ENCODE measurements around the gene CLVS2.

DNA sequence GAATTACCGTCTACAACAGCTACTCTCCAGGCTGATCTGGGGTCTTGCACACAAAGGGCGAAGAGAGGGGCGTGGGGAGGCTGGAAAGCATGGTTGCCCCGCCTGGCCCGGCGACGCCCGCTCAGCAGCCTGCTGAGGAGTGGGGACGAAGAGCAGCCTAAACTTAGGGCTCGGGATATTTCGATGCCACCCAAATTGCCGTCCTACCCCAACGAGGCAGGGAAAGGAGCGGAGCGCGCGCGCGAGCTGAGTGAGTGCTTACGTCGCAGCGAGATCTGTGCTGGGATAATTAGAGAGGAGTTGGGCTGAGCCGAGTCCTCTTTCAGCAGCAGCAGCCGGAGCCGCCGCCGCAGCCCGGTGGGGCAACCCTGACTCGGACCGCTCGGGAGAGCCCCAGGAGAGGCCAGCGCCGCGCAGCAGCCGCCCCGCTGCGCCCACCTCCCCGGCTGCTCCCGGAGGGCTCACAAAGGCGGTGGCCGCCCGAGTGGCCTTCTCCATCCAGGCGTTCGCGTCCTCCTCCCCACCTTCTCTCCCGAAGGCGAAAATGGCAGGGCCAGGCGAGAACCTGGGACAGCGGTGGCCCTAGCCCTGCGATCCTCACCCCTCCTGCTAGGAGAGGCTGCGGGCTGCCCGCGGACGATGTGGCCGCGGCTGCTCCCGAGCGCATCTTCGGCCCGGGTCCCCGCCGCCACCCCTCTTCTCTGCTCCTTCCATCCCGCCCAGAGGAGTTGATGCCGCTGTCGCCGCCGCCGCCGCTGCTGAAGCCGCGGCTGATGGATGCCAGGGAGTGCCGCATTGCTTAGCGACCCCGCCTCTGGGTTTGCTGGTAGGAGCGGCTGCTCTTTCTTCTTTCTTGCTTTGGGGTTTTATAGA, at the start of gene CLVS2:
- TF ChIP-seq SP1 (IDR thresholded peaks at IDR 0.05) (no peak), NR2F2 (IDR thresholded peaks at IDR 0.05) (no peak), RAD21 (IDR thresholded peaks at IDR 0.05) (no peak), JUND (IDR thresholded peaks at IDR 0.05) (no peak), YY1 (IDR thresholded peaks at IDR 0.05) (no peak), TAF1 (conservative IDR thresholded peaks at IDR 0.05) (no peak), FOXA1 (IDR thresholded peaks at IDR 0.05) (no peak)
- TF ChIP-seq, protein P1, sequence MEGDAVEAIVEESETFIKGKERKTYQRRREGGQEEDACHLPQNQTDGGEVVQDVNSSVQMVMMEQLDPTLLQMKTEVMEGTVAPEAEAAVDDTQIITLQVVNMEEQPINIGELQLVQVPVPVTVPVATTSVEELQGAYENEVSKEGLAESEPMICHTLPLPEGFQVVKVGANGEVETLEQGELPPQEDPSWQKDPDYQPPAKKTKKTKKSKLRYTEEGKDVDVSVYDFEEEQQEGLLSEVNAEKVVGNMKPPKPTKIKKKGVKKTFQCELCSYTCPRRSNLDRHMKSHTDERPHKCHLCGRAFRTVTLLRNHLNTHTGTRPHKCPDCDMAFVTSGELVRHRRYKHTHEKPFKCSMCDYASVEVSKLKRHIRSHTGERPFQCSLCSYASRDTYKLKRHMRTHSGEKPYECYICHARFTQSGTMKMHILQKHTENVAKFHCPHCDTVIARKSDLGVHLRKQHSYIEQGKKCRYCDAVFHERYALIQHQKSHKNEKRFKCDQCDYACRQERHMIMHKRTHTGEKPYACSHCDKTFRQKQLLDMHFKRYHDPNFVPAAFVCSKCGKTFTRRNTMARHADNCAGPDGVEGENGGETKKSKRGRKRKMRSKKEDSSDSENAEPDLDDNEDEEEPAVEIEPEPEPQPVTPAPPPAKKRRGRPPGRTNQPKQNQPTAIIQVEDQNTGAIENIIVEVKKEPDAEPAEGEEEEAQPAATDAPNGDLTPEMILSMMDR (IDR thresholded peaks at IDR 0.05; ENCODE audit: low read depth, low read length, missing input control): no peak
- TF ChIP-seq, protein P2, sequence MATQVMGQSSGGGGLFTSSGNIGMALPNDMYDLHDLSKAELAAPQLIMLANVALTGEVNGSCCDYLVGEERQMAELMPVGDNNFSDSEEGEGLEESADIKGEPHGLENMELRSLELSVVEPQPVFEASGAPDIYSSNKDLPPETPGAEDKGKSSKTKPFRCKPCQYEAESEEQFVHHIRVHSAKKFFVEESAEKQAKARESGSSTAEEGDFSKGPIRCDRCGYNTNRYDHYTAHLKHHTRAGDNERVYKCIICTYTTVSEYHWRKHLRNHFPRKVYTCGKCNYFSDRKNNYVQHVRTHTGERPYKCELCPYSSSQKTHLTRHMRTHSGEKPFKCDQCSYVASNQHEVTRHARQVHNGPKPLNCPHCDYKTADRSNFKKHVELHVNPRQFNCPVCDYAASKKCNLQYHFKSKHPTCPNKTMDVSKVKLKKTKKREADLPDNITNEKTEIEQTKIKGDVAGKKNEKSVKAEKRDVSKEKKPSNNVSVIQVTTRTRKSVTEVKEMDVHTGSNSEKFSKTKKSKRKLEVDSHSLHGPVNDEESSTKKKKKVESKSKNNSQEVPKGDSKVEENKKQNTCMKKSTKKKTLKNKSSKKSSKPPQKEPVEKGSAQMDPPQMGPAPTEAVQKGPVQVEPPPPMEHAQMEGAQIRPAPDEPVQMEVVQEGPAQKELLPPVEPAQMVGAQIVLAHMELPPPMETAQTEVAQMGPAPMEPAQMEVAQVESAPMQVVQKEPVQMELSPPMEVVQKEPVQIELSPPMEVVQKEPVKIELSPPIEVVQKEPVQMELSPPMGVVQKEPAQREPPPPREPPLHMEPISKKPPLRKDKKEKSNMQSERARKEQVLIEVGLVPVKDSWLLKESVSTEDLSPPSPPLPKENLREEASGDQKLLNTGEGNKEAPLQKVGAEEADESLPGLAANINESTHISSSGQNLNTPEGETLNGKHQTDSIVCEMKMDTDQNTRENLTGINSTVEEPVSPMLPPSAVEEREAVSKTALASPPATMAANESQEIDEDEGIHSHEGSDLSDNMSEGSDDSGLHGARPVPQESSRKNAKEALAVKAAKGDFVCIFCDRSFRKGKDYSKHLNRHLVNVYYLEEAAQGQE (IDR thresholded peaks at IDR 0.05): no peak
- TF ChIP-seq, protein P3, sequence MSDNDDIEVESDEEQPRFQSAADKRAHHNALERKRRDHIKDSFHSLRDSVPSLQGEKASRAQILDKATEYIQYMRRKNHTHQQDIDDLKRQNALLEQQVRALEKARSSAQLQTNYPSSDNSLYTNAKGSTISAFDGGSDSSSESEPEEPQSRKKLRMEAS (IDR thresholded peaks at IDR 0.05): no peak

All from liver (tissue), 3 donors.